MM.1S (cell line): ENCODE results near the gene TMTC4.

Experiments used
- DNase-seq: peaks from one replicate; pipeline ENCODE4 v3.0.0-alpha.2; 2015
- H2AFZ ChIP-seq: fragments of 300-600 bp; sonication (generic); 2 replicates; pipeline ENCODE4 v1.6.0; 2016; ENCODE audit warnings: antibody characterized with exemption, low read length
- H3F3A ChIP-seq: fragments of 300-600 bp; sonication (generic); 2 replicates; pipeline ENCODE4 v1.6.1; 2016; ENCODE audit warnings: mild to moderate bottlenecking, antibody characterized with exemption, low read length, moderate library complexity, mixed read lengths; ENCODE audit not compliant: insufficient read depth
- H3K27ac ChIP-seq: fragments of 300-600 bp; sonication (generic); 2 replicates; pipeline ENCODE4 v1.5.1; 2016; ENCODE audit warnings: mild to moderate bottlenecking, low read length
- H3K27me3 ChIP-seq: fragments of 300-600 bp; sonication (generic); replicated peaks from 2 replicates; pipeline ENCODE4 v1.6.0; 2016; ENCODE audit warnings: low read length; ENCODE audit not compliant: insufficient read depth
- H3K36me3 ChIP-seq: fragments of 300-600 bp; sonication (generic); replicated peaks from 2 replicates; pipeline ENCODE4 v1.6.1; 2016; ENCODE audit warnings: mild to moderate bottlenecking, low read length, mixed read lengths; ENCODE audit not compliant: insufficient read depth
- H3K4me1 ChIP-seq: fragments of 300-600 bp; sonication (generic); 2 replicates; pipeline ENCODE4 v1.6.1; 2016; ENCODE audit warnings: low read length, mixed read lengths
- H3K4me2 ChIP-seq: fragments of 300-600 bp; sonication (generic); 2 replicates; pipeline ENCODE4 v1.6.0; 2016; ENCODE audit warnings: low read depth, low read length
- H3K4me3 ChIP-seq: fragments of 300-600 bp; sonication (generic); 2 replicates; pipeline ENCODE4 v1.5.1; 2016; ENCODE audit warnings: low read length, mixed read lengths
- H3K79me2 ChIP-seq: fragments of 300-600 bp; sonication (generic); 2 replicates; pipeline ENCODE4 v1.6.1; 2016; ENCODE audit warnings: mixed run types, low read length, mixed read lengths
- H3K9ac ChIP-seq: fragments of 300-600 bp; sonication (generic); 2 replicates; pipeline ENCODE4 v1.6.1; 2016; ENCODE audit warnings: low read length, mixed read lengths
- H3K9me2 ChIP-seq: fragments of 300-600 bp; sonication (generic); replicated peaks from 2 replicates; pipeline ENCODE4 v1.6.1; 2016; ENCODE audit warnings: mild to moderate bottlenecking, low read length, mixed read lengths; ENCODE audit not compliant: insufficient read depth
- H3K9me3 ChIP-seq: fragments of 300-600 bp; sonication (generic); replicated peaks from 2 replicates; pipeline ENCODE4 v1.6.1; 2016; ENCODE audit warnings: mild to moderate bottlenecking, low read length, mixed read lengths; ENCODE audit not compliant: insufficient read depth
- H4K20me1 ChIP-seq: fragments of 300-600 bp; sonication (generic); 2 replicates; pipeline ENCODE4 v1.6.1; 2016; ENCODE audit warnings: mild to moderate bottlenecking, low read length, moderate library complexity, mixed read lengths; ENCODE audit not compliant: insufficient read depth
- EZH2 ChIP-seq: fragments of 300-600 bp; sonication (generic); optimal IDR thresholded peaks from 2 replicates; pipeline ENCODE3; 2017; ENCODE audit warnings: low read depth, mild to moderate bottlenecking, antibody characterized with exemption, low read length, mixed read lengths
- EZH2phosphoT487 ChIP-seq: fragments of 300-600 bp; sonication (generic); IDR thresholded peaks from 2 replicates; pipeline ENCODE4 v1.6.1; 2018; ENCODE audit warnings: antibody characterized with exemption, low read length
- TF ChIP-seq, protein P1 (sequence below): fragments of 300-600 bp; sonication (generic); IDR thresholded peaks from 2 replicates; pipeline ENCODE4 v1.5.1; 2016; ENCODE audit warnings: antibody characterized with exemption, low read length, mixed read lengths

Gene TMTC4

DNA sequence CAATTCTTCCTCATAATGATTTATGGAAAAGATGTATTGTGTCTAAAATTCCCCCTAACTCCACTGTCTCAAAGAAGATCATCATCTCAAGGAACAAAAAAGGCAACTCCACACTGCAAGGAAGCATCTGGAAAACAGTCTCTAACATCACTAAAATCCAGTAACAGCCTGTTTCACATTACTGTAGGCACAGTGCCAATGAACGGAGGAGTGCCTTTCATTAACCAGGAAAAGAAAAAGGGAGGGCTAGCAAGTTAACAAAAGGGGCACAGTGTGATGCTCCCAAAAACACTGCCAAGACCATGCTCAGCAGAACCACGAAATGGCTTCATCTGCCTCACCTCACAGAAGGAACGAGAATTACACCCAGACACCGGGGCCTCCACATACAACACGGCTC lies 8.5 kb downstream of the TMTC4 start:
- H3K4me3 ChIP-seq, result no peak overlapping the region
- no peaks in the 10 kb centered on the region for H3F3A ChIP-seq
- H4K20me1 ChIP-seq, result no peaks in the 10 kb centered on the region
- H3K4me2 ChIP-seq, result no peak overlapping the region
- no peaks in the 10 kb centered on the region for H3K27me3 ChIP-seq
- H2AFZ ChIP-seq, result no peak overlapping the region
- no peaks in the 10 kb centered on the region for H3K79me2 ChIP-seq
- no peak overlapping the region for H3K27ac ChIP-seq
- H3K9ac ChIP-seq, result no peak overlapping the region
- no peaks in the 10 kb centered on the region for H3K9me3 ChIP-seq
- H3K36me3 ChIP-seq, result no peaks in the 10 kb centered on the region
- H3K4me1 ChIP-seq, result no peaks in the 10 kb centered on the region
- H3K9me2 ChIP-seq, result no peaks in the 10 kb centered on the region
- no peak for TF ChIP-seq EZH2phosphoT487
- TF ChIP-seq EZH2, result no peak
- TF ChIP-seq, protein P1, sequence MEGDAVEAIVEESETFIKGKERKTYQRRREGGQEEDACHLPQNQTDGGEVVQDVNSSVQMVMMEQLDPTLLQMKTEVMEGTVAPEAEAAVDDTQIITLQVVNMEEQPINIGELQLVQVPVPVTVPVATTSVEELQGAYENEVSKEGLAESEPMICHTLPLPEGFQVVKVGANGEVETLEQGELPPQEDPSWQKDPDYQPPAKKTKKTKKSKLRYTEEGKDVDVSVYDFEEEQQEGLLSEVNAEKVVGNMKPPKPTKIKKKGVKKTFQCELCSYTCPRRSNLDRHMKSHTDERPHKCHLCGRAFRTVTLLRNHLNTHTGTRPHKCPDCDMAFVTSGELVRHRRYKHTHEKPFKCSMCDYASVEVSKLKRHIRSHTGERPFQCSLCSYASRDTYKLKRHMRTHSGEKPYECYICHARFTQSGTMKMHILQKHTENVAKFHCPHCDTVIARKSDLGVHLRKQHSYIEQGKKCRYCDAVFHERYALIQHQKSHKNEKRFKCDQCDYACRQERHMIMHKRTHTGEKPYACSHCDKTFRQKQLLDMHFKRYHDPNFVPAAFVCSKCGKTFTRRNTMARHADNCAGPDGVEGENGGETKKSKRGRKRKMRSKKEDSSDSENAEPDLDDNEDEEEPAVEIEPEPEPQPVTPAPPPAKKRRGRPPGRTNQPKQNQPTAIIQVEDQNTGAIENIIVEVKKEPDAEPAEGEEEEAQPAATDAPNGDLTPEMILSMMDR, result no peak
- DNase-seq, result no peak

DNA sequence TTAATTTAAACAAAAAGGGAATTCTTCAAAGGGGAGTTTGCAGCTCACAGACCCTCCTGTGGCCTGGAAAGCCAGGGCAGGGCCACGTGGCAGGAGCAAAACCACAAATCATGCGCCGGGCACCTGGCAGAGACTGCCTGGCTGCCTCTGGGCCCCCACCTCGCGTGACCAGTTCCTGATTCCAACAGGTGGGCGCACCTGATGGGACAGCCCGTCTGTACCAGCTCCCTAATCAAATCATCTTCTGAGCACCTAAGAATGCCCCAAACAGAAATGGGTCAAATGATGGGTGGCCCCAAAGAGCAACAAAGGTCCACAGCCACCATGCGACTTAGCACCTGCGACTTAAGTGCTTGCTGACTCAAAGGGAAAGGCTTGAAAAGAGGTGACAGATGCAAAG lies 9.2 kb downstream of the TMTC4 start:
- no peaks in the 10 kb centered on the region for H3K4me1 ChIP-seq
- H3K27ac ChIP-seq, result no peak overlapping the region
- no peaks in the 10 kb centered on the region for H3K9me3 ChIP-seq
- H3F3A ChIP-seq, result no peaks in the 10 kb centered on the region
- no peak for DNase-seq
- no peaks in the 10 kb centered on the region for H4K20me1 ChIP-seq
- H2AFZ ChIP-seq, result no peak overlapping the region
- no peak overlapping the region for H3K4me2 ChIP-seq
- no peaks in the 10 kb centered on the region for H3K79me2 ChIP-seq
- TF ChIP-seq, protein P1, result no peak
- no peak for TF ChIP-seq EZH2phosphoT487
- TF ChIP-seq EZH2, result no peak
- no peaks in the 10 kb centered on the region for H3K27me3 ChIP-seq
- H3K36me3 ChIP-seq, result no peaks in the 10 kb centered on the region
- no peak overlapping the region for H3K9ac ChIP-seq
- no peaks in the 10 kb centered on the region for H3K9me2 ChIP-seq
- no peak overlapping the region for H3K4me3 ChIP-seq

DNA sequence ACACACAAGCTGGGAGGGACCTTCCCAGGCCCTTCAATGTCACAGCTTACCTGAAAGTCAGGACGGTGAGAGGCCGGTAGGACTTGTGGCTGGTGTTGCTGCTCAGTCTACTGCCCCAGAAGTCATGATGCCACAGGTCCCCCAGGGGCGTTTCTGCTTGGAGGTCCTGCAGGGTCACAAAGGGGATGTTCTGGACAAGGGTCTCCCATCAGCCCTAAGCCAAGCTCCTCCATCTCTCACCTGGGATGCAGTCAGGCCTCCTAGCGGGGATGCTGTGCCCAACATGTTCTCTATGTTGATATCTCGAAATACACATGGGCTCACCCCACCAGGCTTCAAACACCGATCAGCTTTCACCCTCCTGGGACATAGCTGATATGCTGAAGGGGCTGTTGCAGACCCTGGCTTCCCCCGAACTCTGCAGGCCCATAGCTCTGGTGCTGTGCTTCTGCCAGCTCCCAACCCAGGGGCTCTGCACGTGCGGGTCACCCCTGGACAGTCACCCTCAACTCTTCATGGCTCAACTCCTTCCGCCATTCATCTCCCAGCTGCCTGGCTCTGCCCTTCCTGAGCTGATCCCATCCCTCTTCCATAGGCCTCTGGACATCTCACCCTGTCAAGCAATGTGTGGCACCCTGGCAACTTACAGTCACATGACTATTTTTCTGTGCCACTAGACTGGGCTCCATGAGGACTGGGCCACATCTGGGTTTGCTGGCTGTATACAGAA lies 10.3 kb downstream of the TMTC4 start:
- TF ChIP-seq, protein P1, result no peak
- no peak for TF ChIP-seq EZH2
- TF ChIP-seq EZH2phosphoT487, result no peak
- no peak overlapping the region for H3K27ac ChIP-seq
- no peaks in the 10 kb centered on the region for H4K20me1 ChIP-seq
- no peaks in the 10 kb centered on the region for H3K9me2 ChIP-seq
- no peaks in the 10 kb centered on the region for H3K27me3 ChIP-seq
- no peak for DNase-seq
- no peak overlapping the region for H2AFZ ChIP-seq
- H3K9ac ChIP-seq, result no peak overlapping the region
- H3K9me3 ChIP-seq, result no peaks in the 10 kb centered on the region
- H3K4me1 ChIP-seq, result peaks cover 3% of the 10 kb centered on the region; the same call in 1 of the 2 replicates
- H3K4me3 ChIP-seq, result no peak overlapping the region
- H3K79me2 ChIP-seq, result no peaks in the 10 kb centered on the region
- no peaks in the 10 kb centered on the region for H3K36me3 ChIP-seq
- no peaks in the 10 kb centered on the region for H3F3A ChIP-seq
- no peak overlapping the region for H3K4me2 ChIP-seq
